GM10266 (cell line): ENCODE measurements around the gene FEM1C.

Source experiments
- DNase-seq: peaks from one replicate; pipeline ENCODE4 v3.0.0; 2012; ENCODE audit errors: extremely low spot score
- TF ChIP-seq, protein P1 (sequence below): IDR thresholded peaks from 2 replicates; pipeline ENCODE4 v1.5.1; 2012; ENCODE audit warnings: mild to moderate bottlenecking, low read depth; ENCODE audit not compliant: control insufficient read depth, insufficient read depth; ENCODE audit errors: missing control alignments

The FEM1C gene

DNA sequence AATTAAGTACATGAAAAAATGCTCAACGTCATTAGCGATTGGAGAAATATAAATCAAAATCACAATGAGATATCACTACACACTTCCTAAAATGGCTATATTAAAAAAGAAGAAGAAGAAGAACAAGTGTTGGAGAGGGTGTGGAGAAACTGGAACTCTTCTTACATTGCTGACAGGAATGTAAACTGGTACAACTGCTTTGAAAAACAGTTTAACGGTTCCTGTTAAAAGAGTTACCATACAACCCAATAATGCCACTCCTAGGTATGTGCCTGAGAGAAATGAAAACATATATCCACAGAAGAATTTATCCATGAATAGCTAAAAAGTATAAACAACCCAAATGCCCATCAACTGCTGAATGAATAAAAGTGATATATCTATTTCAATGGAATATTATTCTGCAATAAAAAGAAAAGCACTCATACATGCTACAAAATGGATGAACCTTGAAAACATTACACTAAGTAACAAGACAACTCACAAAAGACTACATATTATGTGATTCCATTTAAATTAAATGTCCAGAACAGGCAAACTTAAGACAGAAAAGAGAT lies 9.0 kb downstream of the FEM1C start:
- no peak for DNase-seq
- TF ChIP-seq, protein P1, sequence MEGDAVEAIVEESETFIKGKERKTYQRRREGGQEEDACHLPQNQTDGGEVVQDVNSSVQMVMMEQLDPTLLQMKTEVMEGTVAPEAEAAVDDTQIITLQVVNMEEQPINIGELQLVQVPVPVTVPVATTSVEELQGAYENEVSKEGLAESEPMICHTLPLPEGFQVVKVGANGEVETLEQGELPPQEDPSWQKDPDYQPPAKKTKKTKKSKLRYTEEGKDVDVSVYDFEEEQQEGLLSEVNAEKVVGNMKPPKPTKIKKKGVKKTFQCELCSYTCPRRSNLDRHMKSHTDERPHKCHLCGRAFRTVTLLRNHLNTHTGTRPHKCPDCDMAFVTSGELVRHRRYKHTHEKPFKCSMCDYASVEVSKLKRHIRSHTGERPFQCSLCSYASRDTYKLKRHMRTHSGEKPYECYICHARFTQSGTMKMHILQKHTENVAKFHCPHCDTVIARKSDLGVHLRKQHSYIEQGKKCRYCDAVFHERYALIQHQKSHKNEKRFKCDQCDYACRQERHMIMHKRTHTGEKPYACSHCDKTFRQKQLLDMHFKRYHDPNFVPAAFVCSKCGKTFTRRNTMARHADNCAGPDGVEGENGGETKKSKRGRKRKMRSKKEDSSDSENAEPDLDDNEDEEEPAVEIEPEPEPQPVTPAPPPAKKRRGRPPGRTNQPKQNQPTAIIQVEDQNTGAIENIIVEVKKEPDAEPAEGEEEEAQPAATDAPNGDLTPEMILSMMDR, result no peak

DNA sequence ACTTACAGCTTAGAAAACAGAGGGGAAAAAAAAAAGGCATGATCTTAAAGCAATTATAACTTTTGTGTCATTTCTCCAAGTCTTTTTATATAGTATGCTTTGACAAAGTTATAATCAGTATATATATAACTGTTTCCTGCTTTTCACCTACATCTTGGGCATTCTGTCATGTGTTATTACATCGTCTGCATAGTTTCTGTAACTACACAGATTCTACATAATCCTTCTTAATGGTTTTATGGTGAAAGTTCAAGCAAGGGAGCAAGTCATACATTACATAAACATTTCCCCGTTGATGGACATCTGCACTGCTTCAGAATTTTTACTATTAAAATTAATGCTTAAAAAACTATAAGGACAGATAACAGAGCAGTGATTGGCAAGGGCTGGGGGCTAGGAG lies 12.1 kb downstream of the FEM1C start:
- no peak for DNase-seq
- TF ChIP-seq, protein P1, result no peak

DNA sequence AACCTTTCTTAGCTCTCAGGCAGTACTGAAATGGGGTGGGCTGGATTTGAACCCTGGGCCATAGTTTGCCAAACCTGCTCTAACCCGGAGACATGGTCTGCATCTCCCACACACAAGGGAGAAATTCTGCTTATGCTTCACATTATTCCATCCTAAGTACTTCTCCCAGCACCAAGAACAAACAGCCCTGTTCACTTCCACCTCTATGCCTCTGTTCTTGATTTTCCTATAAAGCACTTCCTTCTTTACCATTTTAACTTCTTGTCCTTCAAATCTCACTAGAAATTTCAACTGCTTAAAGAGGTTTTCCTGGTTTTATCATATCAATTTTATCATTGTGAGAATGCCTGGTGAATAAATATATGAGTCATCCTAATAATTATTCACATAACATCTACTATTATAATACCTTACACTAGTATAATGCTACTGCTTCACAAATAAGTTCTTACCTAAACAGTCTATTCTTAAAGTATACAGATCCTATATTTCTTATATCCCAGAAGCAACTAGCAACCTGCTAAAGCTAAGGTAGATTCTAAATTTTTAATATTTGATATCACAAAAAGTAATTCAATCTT lies 12.7 kb downstream of the FEM1C start:
- DNase-seq, result no peak
- TF ChIP-seq, protein P1, result no peak

DNA sequence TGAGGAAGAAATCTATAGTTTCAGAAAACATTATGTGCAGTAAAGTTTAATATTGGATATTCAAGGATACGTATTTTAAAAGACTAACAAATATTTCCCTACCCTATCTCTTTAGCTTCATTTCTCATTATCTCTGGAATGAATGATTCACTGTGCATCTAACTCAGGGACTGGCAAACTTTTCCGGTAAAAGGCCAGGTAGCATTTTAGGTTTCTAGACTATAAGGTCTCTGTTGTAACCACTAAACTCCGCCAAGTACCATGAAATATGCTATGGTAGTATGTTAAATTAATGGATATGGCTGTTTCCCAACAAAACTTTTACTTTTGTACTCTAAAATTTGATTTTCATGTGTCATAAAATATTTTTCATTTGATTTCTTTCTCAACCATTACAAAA lies 13.2 kb downstream of the FEM1C start:
- DNase-seq, result no peak
- TF ChIP-seq, protein P1, result no peak

DNA sequence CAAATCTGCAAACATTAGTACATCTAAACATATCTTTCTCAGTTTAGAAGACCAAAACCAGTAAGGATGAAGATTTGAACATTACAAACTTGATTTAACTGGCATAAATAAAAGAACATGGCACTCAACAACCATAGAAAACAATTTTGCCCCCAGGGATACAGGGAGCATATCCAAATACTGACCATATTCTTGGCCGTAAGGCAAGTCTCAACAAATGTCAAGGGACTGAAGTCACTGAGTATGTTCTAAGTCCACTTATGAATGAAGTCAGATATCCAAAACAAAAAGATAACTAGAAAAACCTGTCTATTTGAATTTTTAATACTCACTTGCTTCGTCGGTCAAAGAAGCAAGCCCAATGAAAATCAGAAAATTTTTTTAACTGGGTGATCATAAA lies 14.1 kb downstream of the FEM1C start:
- DNase-seq, result no peak
- TF ChIP-seq, protein P1, result no peak

DNA sequence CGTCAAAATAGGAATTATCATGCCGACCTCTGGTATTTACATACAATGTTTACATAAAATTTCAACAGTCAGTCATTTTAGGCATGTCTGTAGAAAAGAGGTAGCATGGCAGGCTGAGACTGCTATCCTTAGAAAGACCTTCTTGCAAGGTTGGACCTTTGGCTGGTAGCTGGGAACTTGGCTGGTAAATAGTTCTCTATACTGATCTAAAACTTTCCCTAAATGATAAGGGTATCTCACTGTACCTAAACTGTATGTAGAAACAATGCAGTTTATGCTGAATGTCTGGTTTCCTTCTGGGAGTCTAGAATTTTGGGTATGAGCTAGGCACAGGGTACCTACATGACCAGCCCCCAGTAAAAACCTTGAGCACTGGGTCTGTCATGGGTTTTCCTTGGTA lies 18.0 kb downstream of the FEM1C start:
- DNase-seq, result no peak
- TF ChIP-seq, protein P1, result no peak

DNA sequence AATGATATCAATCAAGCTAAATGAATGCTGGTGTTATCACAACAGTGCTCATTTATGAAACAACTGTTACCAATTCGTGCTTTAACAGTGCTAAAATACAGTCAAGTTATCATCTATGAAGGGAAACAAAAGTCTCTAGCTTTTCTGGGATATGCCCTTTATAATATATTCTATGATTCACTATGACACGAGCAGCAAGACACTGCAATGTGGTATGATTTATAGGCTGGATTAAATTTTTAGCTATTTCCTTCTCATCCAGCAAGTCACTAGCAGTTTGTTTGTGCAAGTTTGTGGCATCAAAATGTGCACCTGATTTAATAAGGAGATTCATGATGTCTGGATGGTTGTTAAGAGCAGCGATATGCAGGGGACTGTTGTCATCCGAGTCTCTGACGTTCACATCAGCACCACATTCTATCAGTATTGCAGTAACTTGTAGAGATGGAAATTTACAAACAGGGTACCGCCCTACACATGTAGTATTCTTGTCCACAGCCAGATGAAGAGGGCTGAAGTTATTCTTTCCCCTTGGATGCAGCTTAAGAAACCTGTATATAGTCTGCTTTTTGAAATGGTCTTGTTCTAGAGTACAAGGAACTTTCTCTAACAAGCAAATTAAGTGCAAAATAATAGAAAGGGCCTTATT lies 20.3 kb downstream of the FEM1C start:
- DNase-seq, result no peak
- TF ChIP-seq, protein P1, result no peak
